ENCODE results near the gene NPTXR.
A peak's percentile ranks its signal among the peaks of the same experiment; 100 is the strongest.

The NPTXR gene

GRCh38 chr22:38843657-38844314, at the start of gene NPTXR:
NPTXR (minus strand) TSS chr22:38844028.
- DNase-seq = peak; percentile 26 to 28

DNA sequence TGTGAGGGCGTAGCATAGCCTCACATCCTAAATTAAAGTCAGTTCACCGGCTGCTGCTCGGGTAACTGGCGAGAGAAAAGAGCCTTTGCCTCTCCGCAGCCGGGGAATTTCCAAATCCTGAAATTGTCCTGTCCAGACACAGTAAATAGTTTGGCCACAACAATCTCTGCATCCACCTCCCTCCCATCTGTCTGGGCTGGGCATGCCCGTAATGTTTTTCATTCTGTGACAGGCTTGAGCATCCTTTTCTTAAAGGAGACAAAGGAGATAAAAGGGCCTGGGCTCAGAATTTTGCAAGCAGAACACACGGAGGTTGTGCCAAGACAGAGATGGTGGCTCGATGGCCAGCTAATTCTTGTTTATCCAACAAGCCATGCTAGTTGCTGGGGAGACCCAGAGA, 47.4 kb upstream of the NPTXR start:
- DNase-seq = no peak

DNA sequence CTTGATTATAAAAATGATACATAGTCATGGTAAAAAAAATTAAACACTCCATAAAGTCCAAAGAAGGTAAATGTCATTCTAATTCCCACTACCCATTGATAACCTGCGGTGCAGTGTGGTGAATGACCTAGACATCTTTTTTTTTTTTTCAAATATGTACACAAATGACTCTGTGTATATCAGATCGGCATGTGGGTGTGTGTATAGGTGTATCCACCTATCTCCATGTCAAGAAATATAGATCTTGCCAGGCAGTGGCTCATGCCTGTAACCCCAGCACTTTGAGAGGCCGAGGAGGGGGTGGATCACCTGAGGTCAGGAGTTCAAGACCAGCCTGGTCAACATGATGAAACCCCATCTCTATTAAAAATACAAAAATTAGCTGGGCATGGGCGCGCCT, 46.5 kb upstream of the NPTXR start:
- DNase-seq = no peak

- no peak for DNase-seq
These were observed 42.5 kb upstream of the NPTXR start for GRCh38 chr22:38886333-38886732.

DNA sequence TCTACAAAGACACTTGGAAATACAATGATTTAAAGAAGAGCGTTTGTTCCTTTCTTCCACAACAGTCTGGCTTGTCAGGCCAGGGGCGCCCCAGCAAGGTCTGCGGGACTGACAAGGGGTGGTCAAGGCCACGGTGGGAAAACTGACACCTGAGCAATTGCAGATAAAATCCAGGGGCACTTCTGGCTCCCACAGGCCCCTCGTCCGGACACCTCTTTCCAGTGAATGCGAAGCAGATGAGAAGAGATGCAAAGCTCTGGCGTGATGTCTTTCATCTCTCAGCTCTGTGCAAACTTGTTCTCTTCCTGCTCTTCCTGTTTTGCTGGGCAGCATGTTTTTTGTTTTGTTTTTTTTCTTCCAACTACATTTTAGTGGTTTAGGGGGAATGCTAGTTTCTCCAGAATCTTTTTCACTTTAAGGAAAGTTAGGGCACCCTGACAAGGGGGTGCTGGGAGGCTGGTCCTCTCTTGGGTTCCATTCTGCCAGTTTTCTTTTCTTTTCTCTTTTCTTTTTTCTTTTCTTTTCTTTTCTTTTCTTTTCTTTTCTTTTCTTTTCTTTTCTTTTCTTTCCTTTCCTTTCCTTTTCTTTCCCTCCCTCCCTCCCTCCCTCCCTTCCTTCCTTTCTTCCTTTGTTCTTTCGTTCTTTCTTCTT, 39.3 kb upstream of the NPTXR start:
- no peak for DNase-seq

- DNase-seq = no peak
These were observed 38.4 kb upstream of the NPTXR start for GRCh38 chr22:38881997-38882879.

GRCh38 chr22:38881464-38881871, 37.6 kb upstream of the NPTXR start:
- DNase-seq = no peak

GRCh38 chr22:38879961-38880360, 36.1 kb upstream of the NPTXR start:
- no peak for DNase-seq

- DNase-seq = no peak
These were observed 35.4 kb upstream of the NPTXR start for GRCh38 chr22:38879108-38879729.

- no peak for DNase-seq
These were observed 34.2 kb upstream of the NPTXR start for GRCh38 chr22:38878001-38878400.

- DNase-seq = no peak
These were observed 30.8 kb upstream of the NPTXR start for GRCh38 chr22:38874529-38875222.

DNA sequence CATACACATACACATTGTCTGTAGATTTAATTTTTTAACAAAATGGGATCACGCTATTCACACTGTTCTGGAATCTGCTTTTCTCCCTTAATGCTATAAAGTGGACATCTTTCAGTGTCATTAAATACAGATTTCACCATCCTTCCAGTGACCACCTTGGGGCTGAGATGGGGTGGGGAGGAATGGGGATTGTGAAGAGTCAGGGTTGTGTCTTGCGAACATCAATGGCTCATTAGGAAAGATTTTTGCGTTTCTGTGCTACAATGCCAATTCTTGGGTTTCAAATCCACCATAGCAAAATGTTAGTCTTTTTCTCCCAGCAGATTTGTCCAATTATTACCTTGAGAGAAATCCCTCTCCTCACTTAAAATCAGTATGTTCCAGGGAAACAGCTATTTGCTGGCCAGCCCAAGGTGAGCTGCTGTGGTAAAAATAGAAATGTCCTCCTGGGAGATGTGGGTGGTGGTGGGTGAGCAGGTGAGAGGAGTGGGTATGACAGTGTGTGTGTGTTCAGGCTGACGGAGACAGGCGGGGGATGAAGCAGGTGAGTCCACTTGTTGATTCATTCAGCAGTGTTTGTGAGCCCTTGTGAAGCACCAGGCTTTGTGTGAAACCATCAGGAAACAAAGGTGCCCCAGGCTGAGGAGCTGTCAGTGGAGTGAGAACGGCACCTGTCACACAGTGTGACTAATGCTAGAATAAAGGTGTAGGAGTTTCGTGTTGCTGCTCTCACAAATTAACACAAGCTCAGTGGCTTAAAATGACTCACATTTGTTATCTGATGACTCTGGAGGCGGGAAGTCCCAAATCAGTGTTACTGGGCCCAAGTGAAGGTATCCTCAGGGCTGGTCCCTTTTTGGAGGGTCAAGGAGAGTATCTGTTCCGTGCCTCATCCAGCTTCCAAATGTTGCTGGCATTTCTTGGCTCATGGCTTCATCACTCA, 29.9 kb upstream of the NPTXR start:
- DNase-seq = peak; percentile 70 to 77

- no peak for DNase-seq
These were observed 29.0 kb upstream of the NPTXR start for GRCh38 chr22:38872831-38873248.

- DNase-seq = peak; percentile 91
These were observed 28.5 kb upstream of the NPTXR start, which contains the start of gene CBX6 for GRCh38 chr22:38872172-38872830. CBX6 (minus strand) TSS chr22:38872216; CDS start chr22:38872190, 26 bp downstream.

DNA sequence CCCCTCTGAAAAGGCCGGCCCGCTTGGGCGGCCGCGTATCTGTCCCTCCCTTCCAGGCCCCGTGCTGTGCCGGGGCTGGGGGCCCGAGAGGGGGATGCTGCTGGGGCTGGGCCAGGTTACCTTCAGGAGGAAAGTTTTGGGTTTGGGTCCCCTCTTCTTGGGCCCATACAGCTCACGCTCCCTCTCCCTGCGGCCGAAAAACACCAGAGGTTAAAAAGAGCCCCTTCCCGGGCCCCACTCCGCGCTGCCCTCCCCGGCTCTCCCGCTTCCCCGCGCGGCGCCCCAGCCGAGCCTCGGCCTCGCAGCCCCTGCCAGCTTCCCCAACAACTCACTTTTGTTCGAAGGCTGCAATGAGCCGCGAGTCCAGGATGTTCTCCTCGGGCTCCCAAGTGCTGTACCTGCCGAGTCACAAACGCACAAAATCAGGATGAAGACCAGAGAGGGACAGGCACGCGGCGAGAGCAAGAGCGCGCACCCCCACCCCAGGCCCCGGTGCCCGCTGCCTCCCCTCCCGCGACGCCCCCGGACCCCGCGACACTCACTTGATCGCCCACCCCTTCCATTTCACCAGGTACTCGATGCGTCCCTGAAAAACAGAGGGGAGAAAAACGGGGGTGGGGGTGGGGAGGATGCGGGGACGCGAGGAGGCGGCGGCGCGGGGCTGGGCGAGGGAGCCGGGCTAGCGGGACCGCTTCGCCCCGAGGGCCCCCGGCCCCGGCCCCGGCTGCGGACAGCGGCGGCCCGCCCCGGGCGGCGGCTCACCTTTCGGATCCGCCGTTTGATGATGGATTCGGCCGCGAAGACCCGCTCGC, 27.7 kb upstream of the NPTXR start:
- DNase-seq = peak; percentile 33 to 38

- DNase-seq = no peak
These were observed 27.0 kb upstream of the NPTXR start for GRCh38 chr22:38870791-38871359.

DNA sequence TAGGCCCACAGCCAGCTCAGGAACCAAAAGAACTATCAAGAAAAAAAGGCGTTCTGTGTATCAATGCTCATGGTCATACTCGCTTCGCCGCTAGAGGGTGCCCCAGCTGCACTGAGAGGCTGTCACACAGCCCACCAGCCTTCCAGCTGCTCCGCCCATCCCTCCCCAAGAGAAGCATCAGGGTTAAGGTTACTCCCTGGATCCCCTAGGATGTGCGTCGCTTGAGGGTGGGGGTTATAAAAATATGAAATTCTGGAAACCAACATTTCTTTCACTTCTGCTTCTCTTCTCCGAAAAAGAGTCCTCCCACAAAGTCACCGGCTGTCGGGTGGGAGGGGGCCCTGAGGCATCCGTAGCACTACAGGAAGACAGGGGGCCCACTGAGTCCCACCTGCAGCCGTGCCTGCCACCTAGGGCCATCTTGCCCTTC, 26.5 kb upstream of the NPTXR start:
- DNase-seq = peak; percentile 88 to 90

DNA sequence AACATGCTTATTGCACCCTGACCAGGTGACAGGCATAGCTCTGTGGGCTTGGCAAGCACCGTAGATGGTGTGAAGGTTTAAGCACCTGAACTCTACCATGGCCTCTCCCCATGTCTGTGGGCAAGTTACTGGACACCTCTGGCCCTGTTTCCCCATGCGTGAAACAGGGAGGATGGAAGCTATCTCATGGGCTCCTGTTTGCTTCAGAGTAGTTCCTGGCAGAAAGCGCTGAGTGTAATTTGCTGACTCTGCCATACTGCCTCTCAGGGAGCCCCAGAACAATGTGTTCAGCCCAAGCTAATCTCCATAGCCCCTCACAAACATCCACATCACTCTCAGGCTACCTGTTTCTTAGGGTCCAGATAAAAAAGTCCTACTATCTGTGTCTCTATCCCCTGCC, 25.8 kb upstream of the NPTXR start:
- DNase-seq = no peak

DNA sequence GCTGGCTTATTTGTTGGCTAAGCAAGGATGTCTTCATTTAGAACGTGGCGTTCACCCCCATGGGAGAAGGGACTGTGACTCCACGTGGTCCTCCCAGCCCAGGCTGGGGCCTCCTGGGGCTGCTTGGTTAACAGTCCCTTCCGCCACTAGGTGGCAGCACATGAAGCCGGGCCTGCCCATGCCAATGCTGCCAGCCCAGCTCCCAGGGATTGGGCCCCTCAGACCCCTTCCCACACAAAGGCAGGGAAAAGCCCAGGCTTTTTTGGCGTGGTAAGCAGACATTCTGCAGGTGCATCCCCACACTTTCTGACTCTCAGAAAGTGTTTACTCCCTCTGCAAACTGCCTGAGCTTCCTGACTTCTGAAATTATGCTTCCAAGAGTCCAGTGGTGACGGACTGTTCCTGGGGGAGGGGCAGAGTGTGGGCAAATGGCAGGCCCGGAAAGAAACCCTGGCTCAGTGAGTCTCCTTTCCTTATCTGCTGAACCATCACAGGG, 25.1 kb upstream of the NPTXR start:
- peak; percentile 81 to 84 for DNase-seq

Data from activated CD4-positive, alpha-beta T cell treated with anti-CD3 and anti-CD28 coated beads, Interleukin-2, amount 50 U/mL, for 4 hours (primary cell).